H54 (cell line): ENCODE measurements around the gene FUT8.

ENCODE experiments used
- DNase-seq: peaks from one replicate; pipeline ENCODE4 v3.0.0; 2011; ENCODE audit warnings: low spot score, mixed read lengths; ENCODE audit not compliant: insufficient read length
- FAIRE-seq: peaks from 3 replicates; lab custom pipeline; 2011; peaks lifted over from hg19 to GRCh38; lab: Jason Lieb, UNC
- POLR2A ChIP-seq: IDR thresholded peaks from 2 replicates; pipeline ENCODE4 v1.6.1; 2011; ENCODE audit warnings: low read depth, mild to moderate bottlenecking, low read length

The FUT8 gene

DNA sequence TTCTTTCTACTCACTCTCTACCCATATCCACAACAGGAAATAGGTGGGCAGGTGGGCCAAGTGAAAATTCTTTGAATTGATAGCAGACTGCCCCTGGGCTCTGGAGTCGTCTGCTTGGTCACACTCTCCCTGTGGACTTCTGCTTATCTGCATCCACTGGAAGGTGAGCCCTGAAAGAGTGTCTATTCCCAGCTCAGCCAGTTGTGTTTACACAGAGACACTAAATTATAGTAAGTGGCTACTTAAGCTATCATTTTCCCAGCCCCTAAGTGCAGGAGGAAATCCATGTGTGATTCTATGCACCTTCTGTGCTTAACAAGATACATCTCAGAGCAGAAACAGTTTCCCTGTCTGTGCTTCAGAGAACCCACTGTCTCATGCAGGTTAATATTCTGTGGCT lies 338.4 kb downstream of the FUT8 start:
- TF ChIP-seq POLR2A, result no peak
- FAIRE-seq (peak; percentile 30), DNase-seq (no peak)

DNA sequence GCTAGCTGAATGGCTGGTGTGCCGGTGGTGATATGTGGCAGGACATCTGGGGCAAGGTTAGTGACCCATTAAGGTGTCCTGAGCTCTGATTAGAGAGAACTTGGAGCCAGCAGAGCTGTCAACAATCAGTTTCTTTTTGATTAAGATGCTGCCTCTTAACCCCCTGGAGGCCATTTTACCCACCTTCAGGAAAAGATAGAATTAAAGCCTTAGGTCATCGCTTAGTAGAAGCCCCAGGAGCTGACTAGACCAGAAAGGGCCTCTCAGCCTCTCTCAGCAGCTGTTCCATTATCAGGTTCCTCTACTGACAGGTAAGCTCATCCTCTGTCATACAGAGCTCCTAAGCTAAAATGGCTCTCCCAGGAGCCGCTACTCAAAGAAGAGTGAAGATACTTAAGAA lies 339.0 kb downstream of the FUT8 start:
- no peak for TF ChIP-seq POLR2A
- no peak for FAIRE-seq
- no peak for DNase-seq

DNA sequence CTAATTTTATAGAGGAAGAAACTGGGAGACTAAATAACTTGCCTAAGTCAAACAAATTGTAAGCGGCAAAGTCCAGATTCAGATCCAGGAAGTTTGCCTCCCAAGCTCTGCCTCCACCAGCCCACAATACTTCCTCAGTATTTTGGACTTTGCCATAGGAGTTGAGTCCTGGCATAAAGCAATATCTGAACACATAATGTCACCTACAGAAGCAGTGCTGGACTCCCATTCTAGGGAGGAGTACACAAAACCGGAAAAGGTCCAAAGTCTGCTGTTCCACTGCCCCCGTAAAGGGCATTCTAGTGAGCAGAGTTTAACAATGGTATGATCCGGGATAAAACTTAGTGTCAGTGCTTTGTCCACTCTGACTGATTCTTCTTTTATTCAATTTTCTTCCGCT lies 340.5 kb downstream of the FUT8 start:
- DNase-seq (no peak), FAIRE-seq (no peak)
- no peak for TF ChIP-seq POLR2A

DNA sequence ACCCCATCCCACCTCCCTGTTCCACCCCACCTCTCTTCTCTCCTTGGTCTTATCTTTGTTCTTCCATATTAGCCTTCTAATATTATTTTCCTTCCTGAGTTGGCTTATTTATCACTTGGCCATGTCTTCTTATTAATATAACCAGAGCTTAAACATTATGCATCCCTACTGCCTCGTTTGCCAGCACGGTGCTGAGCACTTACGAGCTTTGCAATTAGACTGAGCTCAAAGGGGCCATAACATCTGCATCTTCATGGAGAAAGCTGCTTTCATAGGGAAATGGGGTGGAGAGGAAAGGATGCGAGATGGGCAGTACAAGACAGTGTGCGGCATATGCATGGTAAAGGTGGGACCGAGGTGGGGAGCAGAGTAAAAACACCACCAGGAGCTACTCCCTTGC lies 342.8 kb downstream of the FUT8 start:
- no peak for TF ChIP-seq POLR2A
- DNase-seq, result no peak
- no peak for FAIRE-seq

GRCh38 chr14:65756880-65757279 lies 344.4 kb downstream of the FUT8 start:
- FAIRE-seq (no peak), DNase-seq (no peak)
- no peak for TF ChIP-seq POLR2A

- FAIRE-seq, result no peak
Observed at GRCh38 chr14:65769151-65769550, 356.6 kb downstream of the FUT8 start.

DNA sequence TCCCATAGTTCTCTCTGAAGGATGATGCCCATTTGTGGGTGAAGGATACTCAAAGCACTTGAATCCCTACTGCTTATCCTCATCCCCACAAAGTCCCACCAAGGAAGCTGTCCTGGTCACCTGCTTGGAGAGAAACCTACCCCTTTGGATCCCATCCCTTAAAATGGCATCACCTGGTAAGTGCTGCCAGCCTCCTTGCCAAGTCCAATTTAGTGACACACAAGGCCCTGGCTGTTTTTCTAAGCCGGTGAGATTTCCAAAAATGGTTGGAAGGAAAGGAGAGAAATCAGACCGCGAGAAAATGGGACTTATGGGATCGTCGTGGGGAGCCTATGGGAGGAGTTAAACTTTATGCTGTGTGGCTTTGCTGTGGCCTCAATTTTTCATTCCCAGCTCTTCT lies 358.2 kb downstream of the FUT8 start:
- DNase-seq (no peak), FAIRE-seq (no peak)
- no peak for TF ChIP-seq POLR2A

More at GRCh38 chr14:65769151-65769550, 356.6 kb downstream of the FUT8 start:
- DNase-seq, result no peak
- no peak for TF ChIP-seq POLR2A

DNA sequence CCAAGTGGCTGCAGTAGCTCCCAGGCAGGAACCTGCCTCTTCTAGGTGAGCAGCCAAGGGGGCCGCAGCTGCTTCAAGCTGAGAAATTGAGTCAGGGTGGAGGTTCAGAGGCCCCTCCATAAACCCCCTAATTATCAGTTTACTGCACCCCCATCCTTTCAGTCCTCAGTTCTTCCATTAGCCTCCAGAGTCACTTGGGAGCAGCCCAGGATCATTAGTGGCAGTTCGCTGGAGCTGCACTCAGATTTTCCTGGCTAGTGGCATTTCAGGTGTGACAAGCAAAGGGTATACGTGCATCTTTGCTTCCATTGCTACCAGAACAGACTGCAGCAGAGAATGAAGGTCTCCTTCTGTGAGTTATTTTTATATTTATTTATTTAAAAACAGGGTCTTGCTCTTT lies 358.7 kb downstream of the FUT8 start:
- DNase-seq (no peak), FAIRE-seq (no peak)
- TF ChIP-seq POLR2A, result no peak

DNA sequence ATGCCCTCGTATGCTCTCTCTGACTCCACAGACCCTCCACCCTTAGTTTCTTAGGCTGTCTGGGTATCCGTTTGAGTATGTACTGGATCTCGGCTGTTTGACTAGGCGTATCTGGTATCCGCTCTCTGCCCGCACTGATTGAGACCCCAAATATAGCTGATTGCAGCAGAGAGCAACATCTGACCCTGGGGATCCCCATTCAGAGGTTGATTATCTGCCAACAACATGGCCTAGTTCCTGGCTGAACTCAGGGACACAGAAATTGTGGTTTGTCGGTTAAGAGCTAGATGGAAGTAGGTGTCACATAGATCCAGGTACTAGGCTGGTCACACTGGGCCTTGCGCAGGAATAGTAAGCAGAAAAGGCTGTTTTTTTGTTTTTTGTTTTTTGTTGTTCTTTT lies 359.9 kb downstream of the FUT8 start:
- TF ChIP-seq POLR2A, result no peak
- DNase-seq, result no peak
- FAIRE-seq, result no peak

GRCh38 chr14:65772921-65773574 lies 360.5 kb downstream of the FUT8 start:
- DNase-seq (no peak), FAIRE-seq (no peak)

GRCh38 chr14:65774041-65774440 lies 361.5 kb downstream of the FUT8 start:
- FAIRE-seq (no peak), DNase-seq (no peak)
- TF ChIP-seq POLR2A, result no peak

More at GRCh38 chr14:65772921-65773574, 360.5 kb downstream of the FUT8 start:
- no peak for TF ChIP-seq POLR2A

DNA sequence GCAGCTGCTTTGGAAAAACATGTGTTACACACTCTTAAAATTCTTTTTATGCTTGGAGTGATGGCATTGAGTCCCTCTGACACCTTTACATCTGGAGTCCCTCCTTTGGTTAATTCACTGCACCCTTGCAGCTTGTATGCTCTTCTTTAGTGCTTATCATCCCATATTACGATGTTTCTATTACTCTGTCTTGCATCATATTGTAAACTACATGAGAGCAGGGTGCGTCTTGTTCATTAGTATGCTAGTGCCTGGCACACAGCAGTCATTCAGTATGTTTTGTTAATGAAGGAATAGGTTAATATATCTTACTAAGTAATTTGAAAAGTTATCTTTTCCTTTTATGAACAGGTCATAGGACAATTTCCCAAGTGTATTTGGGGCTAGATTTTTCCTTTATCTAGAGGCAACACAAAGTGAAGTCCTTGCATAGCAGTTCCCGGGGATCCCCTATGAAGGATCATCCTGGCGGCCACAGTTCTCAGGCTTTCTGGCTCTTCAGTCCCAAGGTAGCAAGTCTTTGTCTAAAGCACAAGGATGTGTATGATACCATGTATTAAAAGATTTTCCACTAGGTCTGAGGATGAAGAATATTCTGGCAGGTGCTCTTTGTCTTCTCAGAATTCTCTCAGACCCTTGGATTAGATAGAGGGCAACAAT lies 363.8 kb downstream of the FUT8 start:
- no peak for FAIRE-seq
- TF ChIP-seq POLR2A, result no peak
- no peak for DNase-seq

DNA sequence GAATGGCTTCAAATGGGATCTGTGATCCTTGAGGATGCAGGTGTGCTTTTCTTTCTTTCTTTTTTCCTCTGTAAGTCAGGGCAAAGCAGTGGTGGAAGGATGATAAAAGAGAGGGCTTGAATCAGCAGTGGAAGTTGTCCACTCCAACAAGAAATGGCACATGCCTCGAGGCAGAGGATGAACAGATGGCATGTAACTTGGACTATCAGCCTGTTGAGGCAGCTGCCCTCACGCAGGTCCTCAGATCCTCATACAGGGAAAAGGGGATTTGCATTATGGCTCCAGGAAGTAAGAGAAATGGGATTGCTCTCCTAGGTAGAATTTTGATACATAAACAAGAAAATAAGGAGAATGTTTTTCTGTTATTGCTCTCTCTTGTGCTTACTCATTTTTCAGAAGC lies 368.0 kb downstream of the FUT8 start:
- no peak for TF ChIP-seq POLR2A
- DNase-seq (no peak), FAIRE-seq (no peak)

DNA sequence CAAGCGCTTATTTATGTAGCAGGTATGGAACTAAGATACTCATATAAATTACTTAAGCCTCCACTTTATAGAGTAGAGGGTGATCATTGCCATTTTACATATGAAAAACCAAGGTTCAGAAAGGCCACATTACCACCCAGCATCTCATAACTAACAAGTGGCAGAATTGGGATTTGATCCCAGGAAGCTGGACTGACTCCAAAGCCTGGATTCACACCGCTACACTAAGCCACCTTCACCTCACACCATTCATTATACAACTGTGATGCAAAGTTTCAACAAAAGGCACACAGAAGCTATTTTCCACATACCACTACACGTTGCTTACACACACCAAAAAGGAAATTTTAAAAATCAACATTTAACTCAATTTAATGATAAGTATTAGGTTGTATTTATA lies 370.6 kb downstream of the FUT8 start:
- DNase-seq, result no peak
- FAIRE-seq, result no peak

DNA sequence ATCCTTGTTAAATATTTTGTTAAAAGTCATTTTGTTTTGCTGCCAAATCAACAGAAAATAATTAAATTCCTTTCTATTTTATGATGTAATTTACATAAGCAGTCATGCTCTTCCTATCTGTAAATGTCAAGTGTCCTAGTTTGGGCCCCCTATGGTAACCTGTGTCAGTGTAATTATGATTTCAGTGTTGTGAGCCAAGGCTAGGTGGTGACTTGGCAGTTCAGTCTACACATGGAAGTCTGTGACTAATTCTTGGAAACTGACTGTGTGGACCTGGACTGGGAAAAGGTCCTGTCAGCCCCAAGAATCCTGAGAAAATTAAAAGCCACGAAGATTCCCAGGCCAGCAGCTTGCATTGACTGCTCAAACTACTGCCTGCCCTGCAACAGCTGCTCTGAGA lies 371.0 kb downstream of the FUT8 start:
- TF ChIP-seq POLR2A, result no peak
- DNase-seq, result no peak
- FAIRE-seq, result no peak

More for the DNA sequence above, 370.6 kb downstream of the FUT8 start:
- TF ChIP-seq POLR2A, result no peak

DNA sequence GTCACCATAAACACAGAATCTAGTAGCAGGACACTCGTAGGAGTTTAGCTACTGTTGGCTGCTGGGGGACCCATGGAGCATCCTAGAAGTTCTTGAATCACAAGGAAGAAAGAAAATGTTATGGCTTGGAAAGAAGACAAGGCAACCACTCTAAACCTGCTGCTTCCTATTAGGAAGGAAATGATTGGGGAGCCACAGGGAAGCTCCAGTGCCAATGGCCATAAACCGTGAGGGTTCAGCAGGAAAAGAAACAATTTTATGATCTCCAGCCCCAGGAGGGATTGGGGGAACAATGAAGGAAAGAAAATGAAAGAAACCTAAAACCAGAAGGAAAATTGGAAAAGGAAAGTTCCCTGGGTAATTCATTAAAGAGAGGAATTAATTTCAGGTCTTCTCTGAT lies 372.0 kb downstream of the FUT8 start:
- DNase-seq (no peak), FAIRE-seq (no peak)
- no peak for TF ChIP-seq POLR2A
